ENCODE data around the gene VAV1.
A peak's percentile ranks its signal among the peaks of the same experiment; 100 is the strongest.

- TF ChIP-seq CTCF (IDR thresholded peaks at IDR 0.05; ENCODE audit: low read length) (peak; percentile 59), EZH2 (IDR thresholded peaks at IDR 0.05; ENCODE audit: borderline replicate concordance, low read length) (no peak)
These were observed 3.4 kb upstream of the VAV1 start for GRCh38 chr19:6769006-6769619.
